GM19099 (cell line): ENCODE results near the gene KLRC4.
"Not testable (repeated sequence)": the region's sequence is repeated elsewhere in the genome, so short reads cannot be mapped to it uniquely, and the experiment has no call there.

Experiments used
- POLR2A ChIP-seq: IDR thresholded peaks from 3 replicates; pipeline ENCODE4 v1.6.1; 2011; ENCODE audit warnings: low read depth; ENCODE audit not compliant: insufficient read length; ENCODE audit errors: extremely low read depth

Gene KLRC4

GRCh38 chr12:10409392-10409791, at the start of gene KLRC4:
KLRC4 (minus strand) TSS chr12:10409757; CDS start chr12:10409575, 182 bp downstream.
- no peak for TF ChIP-seq POLR2A

- no peak for TF ChIP-seq POLR2A
These were observed 48.2 kb upstream of the KLRC4 start for GRCh38 chr12:10457760-10458159.

GRCh38 chr12:10456856-10457255, 47.3 kb upstream of the KLRC4 start:
- TF ChIP-seq POLR2A, result no peak

GRCh38 chr12:10455766-10456165, 46.2 kb upstream of the KLRC4 start:
- no peak for TF ChIP-seq POLR2A

- no peak for TF ChIP-seq POLR2A
These were observed 45.0 kb upstream of the KLRC4 start for GRCh38 chr12:10454531-10454930.

- TF ChIP-seq POLR2A, result no peak
These were observed 43.6 kb upstream of the KLRC4 start, which contains the start of gene KLRC1 for GRCh38 chr12:10453156-10453555. KLRC1 (minus strand) TSS chr12:10453377; CDS start chr12:10451156, 2,221 bp downstream.

GRCh38 chr12:10448236-10448635, 38.7 kb upstream of the KLRC4 start:
- no peak for TF ChIP-seq POLR2A

GRCh38 chr12:10435816-10436215, 26.3 kb upstream of the KLRC4 start, which contains the start of gene KLRC2:
KLRC2 (minus strand) TSS chr12:10436010; CDS start chr12:10435986, 24 bp downstream.
- not testable (repeated sequence) for TF ChIP-seq POLR2A

GRCh38 chr12:10420334-10420733, 10.8 kb upstream of the KLRC4 start, which contains the start of gene KLRC3:
KLRC3 (minus strand) TSS chr12:10420595; CDS start chr12:10420550, 45 bp downstream.
- not testable (repeated sequence) for TF ChIP-seq POLR2A

- no peak for TF ChIP-seq POLR2A
These were observed 715 bp downstream of the KLRC4 start for GRCh38 chr12:10408842-10409241.

GRCh38 chr12:10406725-10407124, 2.8 kb downstream of the KLRC4 start:
- no peak for TF ChIP-seq POLR2A

- TF ChIP-seq POLR2A, result no peak
These were observed 4.3 kb downstream of the KLRC4 start for GRCh38 chr12:10405294-10405693.

GRCh38 chr12:10404798-10405197, 4.8 kb downstream of the KLRC4 start:
- TF ChIP-seq POLR2A, result no peak

- TF ChIP-seq POLR2A, result no peak
These were observed 8.7 kb downstream of the KLRC4 start for GRCh38 chr12:10400829-10401228.

- no peak for TF ChIP-seq POLR2A
These were observed 11.4 kb downstream of the KLRC4 start for GRCh38 chr12:10398168-10398567.

GRCh38 chr12:10397296-10397695, 12.3 kb downstream of the KLRC4 start:
- no peak for TF ChIP-seq POLR2A

- TF ChIP-seq POLR2A, result no peak
These were observed 14.1 kb downstream of the KLRC4 start for GRCh38 chr12:10395390-10395998.
